HG02973 (cell line): Measurements from ENCODE around the gene ZBTB7A.

Experiments used
- ATAC-seq: cut with Tn5 transposase; IDR thresholded peaks from one replicate; pipeline ENCODE4 v1.9.1; 2021; ENCODE audit warnings: moderate library complexity; ENCODE audit not compliant: unreplicated experiment

The ZBTB7A gene

GRCh38 chr19:4069331-4069959, 2.7 kb upstream of the ZBTB7A start:
- no peak for ATAC-seq

DNA sequence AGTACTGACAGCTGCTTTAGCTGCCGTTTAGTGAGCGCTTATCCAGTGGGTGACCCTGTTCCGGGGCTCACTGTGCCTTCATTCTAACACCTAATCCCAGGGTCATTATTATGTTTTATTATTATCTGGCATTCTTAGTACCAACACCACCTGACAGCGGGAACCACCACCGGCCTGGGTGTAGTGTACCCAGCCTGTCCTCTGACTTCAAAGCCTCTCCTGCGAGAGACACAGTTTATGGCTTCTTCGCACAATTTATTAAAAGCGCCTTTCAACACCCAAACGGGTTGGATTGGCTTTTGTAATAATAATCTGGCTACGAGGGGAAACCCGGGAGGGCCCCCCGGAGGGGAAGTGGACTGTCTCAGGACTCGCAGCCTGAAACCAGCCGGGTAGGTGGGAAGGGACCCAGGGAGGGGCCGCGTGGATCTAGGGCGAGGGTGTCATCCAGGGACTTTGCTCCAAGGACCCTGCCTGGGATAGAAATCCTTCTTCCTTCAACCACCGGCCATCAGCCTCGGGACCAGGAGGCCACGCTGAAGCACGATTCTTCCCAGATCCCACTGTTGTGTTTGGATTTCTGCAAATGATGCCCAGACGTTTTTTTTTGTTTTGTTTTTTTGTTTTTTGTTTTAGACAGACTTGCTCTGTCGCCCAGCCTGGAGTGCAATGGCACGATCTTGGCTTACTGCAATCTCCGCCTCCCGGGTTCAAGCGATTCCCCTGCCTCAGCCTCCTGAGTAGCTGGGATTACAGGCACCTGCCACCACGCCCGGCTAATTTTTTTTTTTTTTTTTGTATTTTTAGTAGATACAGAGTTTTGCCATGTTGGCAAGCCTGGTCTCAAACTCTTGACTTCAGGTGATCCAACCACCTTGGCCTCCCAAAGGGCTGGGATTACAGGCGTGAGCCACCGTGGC, 1.6 kb upstream of the ZBTB7A start:
- no peak for ATAC-seq

DNA sequence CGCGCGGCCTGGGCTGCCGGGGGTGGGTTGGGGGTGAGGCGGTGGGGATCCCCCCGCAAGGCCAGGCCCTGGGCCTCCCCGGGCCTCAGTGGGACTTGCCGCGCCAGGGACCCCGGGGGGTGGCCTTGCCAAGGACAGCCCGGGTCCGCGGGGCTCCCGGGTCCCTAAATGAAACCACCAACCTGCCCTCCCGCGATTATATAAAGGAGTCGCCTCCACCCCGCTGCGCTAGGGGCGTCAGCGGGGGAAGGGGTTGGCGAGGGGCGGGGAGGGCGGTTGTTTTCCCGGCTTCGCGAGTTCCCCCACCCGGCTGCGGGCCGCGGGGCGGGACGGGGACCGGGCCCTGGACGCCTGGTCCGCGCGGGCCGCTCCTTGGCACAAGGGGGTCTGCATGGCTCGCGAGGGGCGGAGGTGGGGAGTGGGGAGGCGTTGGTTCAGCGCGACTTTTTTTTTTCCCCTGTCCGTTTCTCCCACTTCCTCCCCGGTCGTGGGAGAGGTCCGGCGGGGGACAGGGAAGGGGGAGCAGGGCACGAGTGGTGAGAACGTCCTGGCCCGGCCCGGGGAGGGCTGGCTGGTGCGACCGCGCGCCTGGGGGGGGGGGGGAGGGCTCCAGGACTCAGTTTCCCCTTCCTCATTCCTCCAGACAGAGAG, 822 bp upstream of the ZBTB7A start:
- ATAC-seq: no peak

- ATAC-seq: no peak
Measured at GRCh38 chr19:4066176-4066606, 508 bp downstream of the ZBTB7A start.

GRCh38 chr19:4065430-4066175, 1.1 kb downstream of the ZBTB7A start:
- peak; percentile 61 for ATAC-seq

DNA sequence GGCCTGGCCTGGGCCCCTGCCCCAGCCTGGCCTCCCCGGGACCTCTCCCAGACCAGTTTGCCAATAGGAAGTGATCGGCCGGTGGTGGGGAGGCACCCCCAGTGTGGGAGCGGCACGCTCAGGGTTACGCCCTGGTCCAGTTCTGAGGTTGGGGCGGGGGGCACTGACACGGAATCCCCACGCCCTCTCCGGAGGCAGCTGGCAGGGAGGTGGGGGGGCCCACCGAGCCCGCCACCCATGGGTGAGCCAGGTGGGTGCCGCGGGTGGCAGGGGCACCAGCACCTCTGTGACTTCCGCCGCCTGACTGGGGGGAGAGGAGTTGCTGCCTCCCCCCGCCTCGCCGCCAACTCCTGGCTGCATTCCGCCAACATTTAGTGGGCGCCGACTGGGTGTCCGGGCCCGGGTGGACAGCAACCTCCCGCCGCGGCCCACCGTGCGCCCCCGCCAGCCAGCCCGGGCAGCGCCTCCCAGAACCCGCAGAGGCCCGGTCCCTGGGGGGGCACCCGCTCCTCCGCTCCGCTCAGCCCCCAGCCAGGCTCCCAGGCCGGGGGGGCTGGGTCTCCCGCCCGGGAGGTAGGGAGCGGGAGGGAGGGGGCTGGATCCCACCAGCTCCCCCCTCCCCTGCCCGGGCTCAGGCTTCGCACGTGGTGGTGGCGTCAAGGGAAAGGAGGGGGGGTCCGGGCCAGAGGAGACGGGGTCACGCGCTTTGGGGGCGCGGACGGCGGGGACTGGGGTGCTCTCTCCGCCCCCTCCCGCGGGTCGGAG, 2.0 kb downstream of the ZBTB7A start:
- no peak for ATAC-seq

DNA sequence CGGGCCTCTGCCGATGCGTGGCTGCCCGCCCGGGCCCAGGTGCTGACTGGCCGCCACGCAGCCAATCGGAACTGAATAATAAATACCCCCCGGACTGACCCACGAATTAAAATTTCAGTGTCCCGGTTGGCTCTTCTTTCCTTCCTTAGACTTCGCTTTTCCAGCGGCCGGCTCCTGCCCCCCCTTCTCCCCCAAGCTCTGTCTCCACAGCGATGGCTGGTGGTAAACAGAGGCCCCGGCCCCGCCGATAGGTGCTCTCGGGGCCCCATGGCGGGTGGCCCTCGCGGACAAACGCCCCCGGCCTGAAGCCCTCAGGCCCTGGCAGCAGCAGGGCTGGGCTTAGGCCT, 2.6 kb downstream of the ZBTB7A start:
- ATAC-seq: no peak

DNA sequence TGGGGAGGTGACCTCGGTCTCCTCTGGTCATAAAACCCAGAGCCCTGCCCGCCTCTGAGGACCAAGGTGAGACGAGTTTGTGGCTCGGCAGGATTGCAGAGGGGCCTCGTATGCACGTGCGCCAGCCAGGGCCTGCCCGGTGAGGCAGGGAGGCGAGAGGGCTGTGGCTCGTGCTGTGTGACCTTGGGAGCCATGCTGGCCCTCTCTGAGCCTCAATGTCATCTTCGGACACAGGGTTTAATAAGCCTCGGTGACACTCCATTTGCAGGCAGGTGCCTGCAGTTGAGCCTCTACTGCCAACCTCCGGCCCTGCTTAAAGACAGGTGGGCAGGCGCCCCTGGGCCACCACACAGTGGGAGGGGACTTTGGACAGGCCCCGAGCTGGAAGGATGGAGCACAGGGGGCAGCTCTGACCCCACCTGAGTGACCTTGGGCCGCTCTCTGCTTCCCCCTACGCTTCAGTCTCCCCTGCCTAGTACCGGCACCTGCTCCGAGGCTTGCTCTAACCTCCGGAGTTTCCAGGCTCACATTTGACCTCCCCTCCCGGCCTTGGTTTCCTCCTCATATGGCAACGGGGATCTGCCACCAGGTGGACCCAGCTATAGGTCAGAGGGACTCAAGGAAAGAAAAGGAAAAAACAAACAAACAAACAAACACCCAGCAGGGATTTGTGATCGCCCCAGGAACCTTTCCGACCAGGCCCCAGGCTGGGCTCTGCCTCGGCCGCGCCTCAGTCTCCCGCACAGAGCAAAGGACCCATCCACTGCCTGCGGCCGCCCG, 3.1 kb downstream of the ZBTB7A start:
- no peak for ATAC-seq

DNA sequence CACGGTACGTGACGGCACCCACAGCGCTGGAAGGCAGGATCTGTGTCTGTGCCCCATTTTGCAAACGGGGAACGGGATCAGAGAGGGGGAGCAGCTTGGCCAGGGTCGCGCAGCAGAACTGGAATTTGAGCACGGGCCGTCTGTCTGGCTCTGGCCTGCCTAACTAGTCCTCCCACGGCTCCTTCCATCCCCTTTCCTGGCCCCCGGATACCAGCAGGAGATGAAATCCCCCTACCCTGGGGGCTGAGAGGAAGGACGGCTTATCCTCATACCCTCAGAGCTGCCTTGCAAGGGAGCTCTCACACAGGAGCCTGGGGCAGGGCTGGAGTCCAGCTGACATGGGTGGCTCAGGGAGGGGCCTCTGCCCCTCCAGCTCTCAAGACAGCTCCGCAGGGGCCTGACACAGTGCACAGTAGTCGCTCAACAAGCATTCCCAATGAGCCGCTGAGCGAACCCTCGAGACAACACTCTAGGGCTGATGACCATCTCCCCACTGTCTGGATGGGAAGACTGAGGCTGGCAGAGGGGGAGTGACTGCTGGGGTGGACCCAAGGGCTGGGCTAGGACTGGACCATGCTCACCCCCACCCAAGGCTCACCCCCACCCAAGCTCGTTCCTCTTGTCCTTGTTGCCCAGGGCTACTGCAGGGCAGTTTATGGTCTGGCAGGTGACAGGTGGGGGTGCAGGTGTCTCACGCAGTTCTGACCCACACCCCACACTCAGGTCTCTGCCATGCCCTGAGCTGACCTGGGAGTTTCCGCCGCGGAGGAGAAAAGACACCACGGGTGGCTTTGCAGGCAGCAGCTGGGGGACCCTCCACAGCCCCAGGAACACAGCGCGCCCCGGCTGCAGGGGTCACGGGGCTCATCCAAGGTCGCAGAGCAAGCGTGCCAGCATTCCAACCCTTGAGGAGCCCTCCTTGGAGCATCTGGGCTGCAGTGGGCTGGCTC, 4.0 kb downstream of the ZBTB7A start:
- no peak for ATAC-seq

DNA sequence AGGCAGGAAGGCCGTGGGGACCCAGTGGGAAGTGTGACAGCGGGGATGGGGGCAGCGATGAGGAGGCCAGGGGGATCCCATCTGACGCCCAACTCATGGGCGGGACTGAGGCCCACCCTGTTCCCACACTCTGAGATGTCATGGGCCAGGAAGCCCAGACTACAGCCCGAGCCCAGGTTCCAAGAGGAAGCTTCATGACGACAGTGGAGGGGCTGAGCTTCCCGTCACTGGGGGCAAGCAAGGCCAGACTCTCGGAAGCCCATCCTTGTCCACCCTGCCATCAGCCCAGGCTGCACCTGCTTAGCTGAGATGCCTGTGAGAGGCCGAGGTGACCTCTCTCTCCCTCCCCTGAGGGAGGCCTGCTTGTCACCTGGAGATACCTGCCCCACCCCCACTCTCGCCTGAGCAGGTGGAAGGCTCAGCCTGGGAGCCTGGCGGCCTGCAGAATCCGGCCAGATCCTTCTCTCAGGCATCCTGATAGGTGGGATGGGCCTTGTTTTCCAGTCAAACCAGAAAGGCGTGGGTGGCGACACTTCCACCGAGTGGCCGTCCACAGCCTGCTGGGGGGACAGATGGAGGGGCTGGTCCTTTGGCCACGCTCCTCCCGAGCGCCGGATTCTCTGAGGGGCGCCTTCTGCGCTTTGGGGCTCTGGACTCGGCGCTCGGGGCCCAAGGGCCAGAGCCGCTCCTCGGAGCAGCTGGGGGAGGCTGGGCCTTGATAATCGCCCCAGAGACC, 4.8 kb downstream of the ZBTB7A start:
- no peak for ATAC-seq

DNA sequence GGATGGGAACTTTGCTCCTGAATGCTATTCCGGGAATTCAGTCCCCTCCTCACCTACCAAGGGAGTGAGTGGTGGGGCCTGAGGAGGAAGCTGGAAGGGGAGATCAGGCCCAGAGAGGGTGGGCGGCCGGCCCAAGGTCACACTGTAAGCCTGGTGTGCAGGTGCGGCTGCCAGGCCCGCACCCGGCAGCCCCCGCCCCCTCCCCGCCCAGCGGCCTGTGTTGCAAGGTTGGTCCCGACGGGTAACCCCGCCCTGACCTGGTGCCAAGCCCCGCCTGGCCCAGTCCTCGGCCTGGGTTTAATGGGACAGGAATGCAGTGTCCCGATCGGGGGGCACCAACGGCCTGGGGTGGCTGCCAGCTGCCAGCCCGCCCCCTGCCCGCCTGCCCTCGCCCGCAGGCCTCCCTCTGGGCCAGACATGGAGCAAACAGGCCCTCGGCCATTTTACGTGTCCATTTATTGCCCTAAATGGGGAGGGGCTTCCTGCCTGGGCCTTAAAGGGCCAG, 5.5 kb downstream of the ZBTB7A start:
- ATAC-seq: no peak

DNA sequence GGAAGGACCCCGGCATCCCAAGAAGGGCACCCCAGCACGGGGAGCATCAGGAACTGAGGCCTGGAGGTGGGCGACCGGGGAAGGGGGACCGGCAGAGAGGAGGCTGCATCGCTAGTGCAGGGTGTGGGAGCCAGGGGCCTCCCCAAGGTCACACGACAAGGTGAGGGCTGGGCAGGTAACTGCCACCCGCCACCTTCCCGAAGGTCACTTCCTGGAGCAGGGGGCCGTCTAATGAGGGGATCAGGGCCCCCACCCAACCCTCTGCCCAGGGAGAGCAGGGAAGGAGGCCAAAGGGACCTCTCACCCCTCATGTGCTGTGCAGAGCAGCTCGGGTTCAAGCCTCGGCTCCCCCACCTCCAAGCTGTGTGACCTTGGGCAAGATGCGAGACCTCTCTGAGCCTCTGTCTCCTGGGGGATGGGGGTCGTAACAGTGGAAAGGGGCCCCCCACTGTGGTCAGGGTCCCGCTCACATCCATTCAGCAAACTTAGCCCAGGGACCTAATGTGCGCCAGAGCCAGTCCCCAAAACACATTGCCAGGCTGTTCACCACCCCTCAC, 6.0 kb downstream of the ZBTB7A start:
- no peak for ATAC-seq

- ATAC-seq: no peak
Measured at GRCh38 chr19:4059891-4060620, 6.6 kb downstream of the ZBTB7A start.

- no peak for ATAC-seq
Measured at GRCh38 chr19:4059453-4059871, 7.2 kb downstream of the ZBTB7A start.

DNA sequence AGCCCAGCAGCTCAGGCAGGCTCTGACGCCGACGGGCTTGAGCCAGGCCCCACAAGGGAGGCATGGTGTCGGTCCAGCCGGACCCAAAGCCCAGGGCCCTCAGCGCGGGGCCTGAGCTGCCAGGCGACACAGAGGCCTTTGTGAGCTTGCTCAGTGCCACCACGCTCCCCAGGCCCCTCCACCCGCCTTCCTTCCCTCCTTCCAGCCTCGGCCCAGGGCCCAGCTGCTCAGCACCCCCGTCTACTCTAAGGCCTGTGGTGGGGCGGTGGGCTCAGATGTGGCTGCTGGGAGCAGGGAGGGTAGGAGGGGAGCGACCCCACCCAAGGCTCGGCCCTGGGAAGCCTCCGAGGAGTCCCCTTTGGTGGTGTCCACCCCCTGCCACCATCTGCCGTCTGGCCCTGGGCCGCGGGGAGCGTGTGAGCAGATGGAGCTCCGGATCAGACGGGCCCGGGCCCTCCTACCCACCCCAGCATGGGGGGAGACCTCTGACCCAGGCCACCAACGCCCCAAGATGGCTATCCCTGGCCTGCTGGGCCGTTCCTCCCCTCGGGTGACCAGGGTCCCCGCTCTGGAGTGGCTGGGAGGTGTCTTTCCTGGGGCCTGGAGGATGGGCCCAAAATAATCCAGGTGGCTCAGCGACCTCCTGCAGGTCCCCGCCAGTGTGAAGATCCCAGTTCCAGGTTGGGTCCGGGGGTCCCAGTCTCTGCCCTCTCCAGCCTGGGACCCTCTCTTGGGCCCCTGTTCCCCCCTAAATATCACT, 7.8 kb downstream of the ZBTB7A start:
- ATAC-seq: no peak
